H54 (cell line): ENCODE results near the gene TSPOAP1.

Experiments used
- DNase-seq: peaks from one replicate; pipeline ENCODE4 v3.0.0; 2011; ENCODE audit warnings: low spot score, mixed read lengths; ENCODE audit not compliant: insufficient read length
- FAIRE-seq: peaks from 3 replicates; lab custom pipeline; 2011; peaks lifted over from hg19 to GRCh38; lab: Jason Lieb, UNC
- POLR2A ChIP-seq: IDR thresholded peaks from 2 replicates; pipeline ENCODE4 v1.6.1; 2011; ENCODE audit warnings: low read depth, mild to moderate bottlenecking, low read length

The TSPOAP1 gene

DNA sequence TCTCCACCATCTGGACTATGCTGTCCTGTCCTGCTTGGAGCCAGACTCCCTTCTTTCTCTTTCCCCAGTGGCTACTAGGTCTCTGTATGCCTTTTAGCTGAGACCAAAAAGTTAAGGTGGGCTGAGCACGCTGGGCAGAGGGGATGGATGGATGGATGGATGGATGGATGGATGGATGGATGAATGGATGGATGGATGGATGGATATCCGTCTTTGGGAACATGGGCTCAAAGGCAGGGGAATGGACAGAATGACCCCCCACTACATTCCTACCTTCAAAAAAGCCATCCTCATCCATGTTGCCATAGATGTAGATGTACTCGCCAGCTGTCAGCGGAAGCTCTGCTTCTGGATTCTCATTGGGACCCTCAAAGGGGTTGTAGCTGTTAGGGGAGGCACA is 12.8 kb downstream of the TSPOAP1 start:
- DNase-seq (no peak), FAIRE-seq (no peak)
- no peak for TF ChIP-seq POLR2A

DNA sequence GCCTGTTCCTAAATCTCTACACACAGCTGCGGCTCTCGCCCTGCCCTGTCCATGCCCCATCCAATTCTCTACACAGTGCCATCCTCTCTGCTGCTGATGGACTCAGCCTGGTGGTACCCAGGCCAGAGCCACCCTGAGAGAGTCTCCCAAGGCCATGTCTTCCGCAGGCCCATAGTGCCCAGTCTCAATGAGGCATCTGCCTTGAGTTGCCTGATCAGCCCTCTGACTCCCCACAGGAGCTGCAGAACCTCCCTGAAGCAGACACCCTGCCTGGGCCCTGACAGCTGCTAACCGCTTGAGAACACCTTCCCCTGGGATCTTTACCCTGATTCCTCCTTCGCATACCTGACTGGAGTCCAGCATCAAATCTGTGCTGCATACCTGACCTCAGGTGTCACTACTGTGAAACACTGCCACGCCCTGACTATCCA is 13.3 kb downstream of the TSPOAP1 start:
- DNase-seq: no peak
- no peak for FAIRE-seq
- no peak for TF ChIP-seq POLR2A

DNA sequence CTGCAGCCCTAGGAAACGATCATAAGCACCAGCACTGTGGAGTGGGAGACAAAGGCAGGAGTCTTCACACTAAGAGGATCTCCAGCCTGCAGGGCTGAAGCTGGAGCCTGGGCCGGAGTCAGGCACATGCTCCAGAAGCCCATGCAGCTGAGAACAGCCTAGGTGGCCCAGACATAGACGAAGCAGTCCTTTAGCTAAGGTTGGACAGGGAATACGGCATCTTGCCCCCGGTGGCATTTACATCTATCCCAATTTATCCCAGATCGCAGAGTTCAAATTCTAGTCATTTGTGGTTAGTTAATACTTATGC is 13.9 kb downstream of the TSPOAP1 start:
- FAIRE-seq: no peak
- no peak for TF ChIP-seq POLR2A
- DNase-seq: no peak

DNA sequence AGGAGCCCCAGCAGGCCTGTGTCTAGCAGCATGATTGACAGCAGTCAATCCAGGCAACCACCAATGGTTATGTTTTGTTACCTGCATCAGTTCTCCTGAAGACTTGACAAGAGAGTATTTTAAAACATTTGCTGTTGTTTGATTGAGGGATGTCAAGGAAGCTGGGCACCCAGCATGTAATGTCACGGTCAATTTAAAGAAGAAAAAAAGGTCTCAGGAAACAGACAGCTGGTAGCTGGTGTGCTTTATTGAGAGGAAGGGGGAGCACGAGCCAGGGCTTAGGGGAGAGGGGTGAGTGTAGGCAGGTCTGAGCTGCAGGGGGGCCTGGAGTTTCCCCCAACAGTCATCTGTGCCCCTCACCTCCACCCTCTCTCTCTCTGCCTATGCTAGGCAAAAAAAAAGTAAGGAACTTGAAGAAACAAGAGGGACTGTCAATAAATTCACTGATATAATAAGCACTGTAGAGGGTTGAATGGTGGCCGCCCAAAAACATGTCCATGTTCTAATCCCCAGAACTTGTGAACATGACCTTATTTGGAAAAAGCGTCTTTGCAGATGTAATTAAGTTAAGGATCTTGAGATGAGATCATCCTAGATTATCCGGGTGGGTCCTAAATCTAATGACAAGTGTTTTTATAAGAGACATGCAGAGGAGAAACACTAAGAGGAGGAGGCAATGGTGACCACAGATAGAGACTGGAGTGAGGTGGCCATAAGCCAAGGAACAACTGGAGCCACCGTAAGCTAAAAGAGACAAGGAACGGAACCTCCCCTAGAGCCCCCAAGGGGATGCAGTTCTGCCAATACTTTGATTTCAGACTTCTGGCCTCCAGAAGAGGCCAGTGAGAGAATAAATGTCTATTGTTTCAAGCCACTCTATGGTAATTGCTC is 14.5 kb downstream of the TSPOAP1 start:
- FAIRE-seq (no peak), DNase-seq (no peak)
- no peak for TF ChIP-seq POLR2A

DNA sequence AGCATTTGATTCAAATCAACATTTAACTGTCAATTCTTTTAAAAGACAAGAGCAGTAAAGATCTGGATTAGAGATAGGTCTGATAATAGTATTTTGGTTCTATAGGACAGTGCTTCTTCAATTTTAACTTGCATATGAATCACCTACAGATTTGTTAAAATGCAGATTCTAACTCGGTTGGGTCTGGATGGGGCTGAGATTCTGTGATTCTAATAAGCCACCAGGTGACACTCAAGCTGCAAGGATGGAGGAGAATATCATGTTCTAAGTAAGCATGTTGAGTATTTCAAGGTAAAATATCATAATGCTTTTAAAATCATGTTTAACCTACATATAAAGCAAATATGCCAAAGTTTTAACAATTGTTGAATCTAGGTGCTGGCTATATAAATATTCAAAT is 15.8 kb downstream of the TSPOAP1 start:
- DNase-seq: no peak
- TF ChIP-seq POLR2A: no peak
- FAIRE-seq: no peak

DNA sequence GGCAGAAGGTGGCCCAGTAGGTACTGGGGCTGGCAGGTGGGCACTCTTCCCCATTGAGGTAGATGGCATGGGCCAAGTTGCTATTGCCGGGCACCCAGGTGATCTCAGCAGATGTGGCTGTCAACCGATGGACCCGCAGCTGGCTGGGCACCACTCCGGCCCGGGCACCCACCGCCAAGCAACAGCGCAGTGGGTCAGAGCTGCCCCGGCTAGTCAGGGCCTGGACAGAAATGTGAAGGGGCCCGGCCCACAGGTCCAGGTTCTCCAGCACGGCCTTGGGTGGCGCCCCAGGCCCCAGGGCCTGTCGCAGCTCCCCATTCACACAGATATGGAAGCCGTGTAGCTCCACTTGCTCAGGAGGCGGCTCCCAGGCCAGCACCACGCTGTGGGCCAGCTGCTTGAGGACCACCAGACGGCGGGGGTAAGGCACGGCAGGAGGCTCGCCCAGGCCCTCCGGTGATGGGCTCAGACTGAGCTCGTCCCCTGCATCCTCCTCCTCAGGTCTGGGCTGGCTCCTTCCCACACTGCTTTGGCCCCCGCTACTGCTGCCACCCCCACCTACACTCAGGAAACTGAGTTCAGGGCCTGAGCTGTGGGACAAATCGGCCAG is 16.5 kb downstream of the TSPOAP1 start:
- DNase-seq (no peak), FAIRE-seq (no peak)
- no peak for TF ChIP-seq POLR2A

DNA sequence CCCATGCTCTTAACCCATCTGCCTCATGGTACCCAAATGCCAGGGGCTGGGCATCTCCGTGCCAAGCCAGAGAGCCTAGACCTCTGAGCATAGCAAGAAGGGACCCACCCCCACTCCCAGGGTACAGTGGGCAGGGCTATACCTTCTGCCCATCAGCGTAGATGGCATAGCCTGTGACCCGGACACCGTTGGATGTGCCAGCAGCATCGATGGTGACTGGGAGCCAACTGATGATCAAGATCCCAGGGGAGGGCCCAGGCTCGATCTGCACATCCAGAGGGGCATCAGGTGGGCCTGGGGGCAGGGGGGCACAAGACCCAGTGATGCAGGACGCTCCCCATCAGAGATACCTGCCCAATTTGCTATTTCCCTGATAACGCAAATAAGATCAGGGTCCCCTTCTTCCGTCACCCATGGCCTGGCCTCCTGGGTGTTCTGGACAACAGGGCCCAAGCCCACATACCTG is 17.1 kb downstream of the TSPOAP1 start:
- DNase-seq (no peak), FAIRE-seq (no peak)
- no peak for TF ChIP-seq POLR2A

DNA sequence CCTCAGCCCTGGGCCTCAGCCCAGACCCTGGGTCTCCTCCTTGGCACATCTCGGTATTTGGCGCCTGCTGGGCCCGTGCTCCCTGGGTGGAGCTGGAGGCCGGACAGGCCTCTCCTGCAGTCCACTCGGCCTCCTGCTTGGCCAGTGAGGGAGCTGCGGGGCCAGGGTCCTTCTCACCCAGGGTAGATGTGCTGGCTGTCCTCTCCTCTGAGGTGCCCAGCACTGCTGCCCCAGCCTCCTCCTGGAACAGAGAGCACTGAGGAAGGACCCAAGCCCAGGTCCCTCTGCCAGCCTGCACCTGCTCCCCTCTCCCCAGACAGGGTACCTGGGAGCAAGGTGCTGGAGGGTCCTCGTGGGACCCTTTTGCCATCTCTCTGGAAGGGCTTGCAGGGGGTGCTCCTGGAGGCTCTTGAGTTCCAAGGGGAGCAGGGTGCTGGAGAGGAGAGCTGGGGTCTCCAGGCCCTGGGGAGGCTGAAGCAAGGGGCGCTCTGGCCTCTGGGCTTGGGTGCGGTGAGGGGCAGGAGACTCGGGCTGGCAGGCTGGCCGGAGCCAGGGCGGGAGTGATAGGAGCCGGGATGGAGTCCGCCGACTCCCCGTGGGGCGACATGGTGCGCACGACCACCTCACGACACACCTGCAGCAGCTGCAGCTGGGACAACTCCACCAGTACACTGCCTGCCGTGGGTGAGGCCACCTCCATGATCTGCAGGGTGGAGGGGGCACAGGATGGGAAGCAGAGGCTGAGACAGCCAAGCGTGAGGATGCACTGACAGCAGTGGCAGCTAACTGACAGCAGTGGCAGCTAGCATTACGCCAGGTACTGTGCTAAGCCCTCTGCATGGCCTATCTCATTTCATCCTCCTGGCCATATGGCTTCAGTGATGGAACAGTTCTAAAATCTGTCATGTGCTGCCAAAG is 17.8 kb downstream of the TSPOAP1 start:
- DNase-seq (no peak), FAIRE-seq (no peak)
- TF ChIP-seq POLR2A: no peak

DNA sequence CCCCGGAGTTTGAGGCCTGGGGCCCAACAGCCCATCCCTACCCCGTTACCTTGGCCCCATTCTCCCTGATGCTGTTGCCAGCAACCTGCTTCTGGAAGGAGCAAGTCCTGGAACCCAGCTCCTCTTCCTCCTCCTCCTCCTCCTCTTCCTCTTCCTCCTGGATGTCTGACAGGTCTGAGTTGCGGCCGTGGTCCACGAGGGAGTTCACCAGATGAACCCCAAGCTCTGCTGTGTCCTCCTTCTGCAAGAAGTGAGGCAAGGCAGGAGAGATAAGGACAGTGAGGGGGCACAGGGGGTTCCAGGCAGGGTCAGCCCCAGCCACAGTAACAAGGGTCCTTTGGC is 18.7 kb downstream of the TSPOAP1 start:
- FAIRE-seq (no peak), DNase-seq (no peak)
- TF ChIP-seq POLR2A: no peak

DNA sequence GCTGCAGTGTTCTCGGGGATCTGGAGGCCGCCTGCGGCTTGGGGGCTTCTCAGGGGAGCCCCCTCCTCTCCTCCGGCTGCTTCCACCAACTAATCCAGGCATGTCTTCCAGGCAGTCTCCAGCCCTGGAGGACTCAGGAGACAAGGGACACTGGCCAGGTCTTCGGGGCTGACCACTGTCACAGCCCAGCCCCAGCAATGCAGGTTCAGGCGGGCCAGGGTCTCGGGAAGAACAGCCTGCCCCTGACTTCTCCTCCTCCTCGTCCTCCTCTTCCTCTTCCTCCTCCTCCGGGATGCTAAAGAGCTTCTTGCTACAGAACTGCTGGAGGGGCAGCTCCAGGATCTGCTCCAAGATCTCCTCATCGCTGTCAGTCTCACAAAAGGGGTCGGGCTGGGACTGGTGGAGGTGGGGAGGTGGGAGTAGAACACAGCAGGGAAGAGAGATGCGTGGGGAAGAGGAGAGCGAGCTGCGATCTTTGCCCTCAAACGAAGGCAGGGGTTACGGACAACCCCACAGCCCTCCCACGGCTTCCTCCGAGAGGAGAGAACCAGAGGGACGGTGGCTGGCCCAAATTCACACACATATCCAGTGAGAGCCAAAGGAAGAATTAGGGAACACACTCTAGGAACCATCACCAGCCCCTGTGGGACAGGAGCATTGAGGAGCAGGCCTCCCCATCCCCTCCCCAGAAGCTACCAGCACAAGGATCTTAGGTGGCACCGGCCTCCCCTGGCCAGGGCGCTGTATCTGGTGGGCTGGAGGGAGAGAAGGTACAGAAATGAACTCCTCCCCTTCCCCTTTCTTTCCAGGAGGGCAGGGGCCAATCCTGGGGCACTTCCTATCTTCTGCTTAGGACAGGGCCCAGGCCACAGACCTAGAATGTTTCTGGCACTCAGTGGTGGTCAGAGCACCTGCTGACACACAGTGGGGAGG is 19.3 kb downstream of the TSPOAP1 start:
- TF ChIP-seq POLR2A: no peak

DNA sequence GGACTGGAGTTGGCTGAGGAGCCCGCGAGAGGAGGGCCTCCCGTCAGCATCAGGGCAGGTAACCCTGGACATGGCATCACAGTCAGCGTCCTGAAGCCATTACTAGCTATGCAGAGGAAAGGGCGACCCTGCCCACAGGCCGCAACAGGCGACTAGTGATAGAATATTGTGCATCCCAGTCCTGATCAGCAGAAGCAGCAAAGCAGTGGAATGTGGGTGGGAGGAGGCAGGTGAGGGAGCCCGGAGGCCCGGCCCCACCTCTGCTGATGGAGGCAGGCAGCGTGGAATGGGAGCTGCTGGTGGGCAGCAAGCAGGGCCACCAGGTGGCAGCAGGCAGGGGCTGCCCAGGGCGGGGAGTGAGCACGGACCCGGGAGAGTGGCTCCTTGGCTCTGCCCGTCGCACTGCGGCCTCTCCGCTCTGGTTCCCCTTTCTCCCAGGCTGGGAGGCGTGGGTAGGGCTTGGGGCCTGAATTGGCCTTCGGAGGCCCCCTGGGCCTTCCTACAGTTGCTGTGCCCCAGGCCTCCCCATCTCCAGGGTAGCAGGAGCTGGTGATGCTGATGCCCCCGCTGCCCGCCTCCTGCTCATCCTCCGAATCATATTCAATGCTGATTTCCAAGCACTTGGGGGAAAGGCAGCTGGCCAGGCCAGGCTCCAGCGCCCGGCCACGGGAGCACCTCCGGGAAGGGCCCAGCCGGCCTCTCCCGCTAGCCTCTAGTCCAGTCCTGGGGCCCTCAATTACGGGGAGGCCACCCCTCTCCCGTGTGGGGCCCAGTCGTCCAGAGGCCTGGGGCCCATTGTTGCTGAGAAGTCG is 20.2 kb downstream of the TSPOAP1 start:
- FAIRE-seq (no peak), DNase-seq (no peak)
- TF ChIP-seq POLR2A: no peak

More for the DNA sequence above, 19.3 kb downstream of the TSPOAP1 start:
- DNase-seq (no peak), FAIRE-seq (no peak)

DNA sequence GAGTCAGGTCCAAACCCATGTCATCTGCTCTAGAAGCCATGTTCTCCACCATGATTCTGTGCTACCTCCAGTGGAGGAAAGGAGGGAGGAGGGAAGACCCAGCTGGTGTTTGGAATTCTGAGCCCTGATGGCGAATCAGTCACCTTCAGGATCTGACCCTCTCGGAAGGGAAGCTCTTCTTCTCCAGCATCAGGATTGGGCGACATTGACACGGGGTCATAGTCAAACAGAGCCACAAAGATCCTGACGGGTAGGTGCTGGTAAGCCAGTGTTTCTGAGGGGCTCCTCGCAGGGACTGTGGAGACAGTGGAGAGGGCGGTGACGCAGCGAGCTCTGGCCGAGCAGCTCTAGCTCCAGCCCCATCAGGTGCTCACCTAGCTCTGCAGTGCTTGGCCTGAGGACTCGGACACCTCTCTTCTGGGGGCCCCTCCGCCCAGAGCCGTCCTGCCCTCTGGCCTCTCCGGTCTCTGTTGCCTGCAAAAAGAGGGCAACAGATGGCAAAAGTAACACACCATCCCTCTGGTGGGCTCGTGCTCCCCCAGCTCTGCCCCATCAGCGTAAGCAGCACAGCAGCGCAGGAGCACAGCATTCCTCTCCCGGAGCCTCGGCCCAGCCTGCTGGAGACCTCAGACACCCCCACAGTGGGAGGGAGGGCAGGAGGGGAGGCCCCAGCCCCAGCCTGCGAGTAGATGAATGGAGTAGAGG is 21.0 kb downstream of the TSPOAP1 start:
- no peak for FAIRE-seq
- TF ChIP-seq POLR2A: no peak
- DNase-seq: no peak
